Endothelial cell of umbilical vein (primary cell): ENCODE measurements around the gene B3GAT2. TPM values are rescaled to one million over a fixed set of nuclear protein-coding genes. Genes with fewer than 3 reads are reported as not detected.

Experiments
- BruUV-seq: library from RNA; stranded (reverse); fragments of 400-500 nt; replicated peaks from 2 replicates; lab custom pipeline; 2021; lab: Mats Ljungman, UMichigan
- CTCF ChIA-PET: fragments of 300-600, 350-600 bp; sonication (Branson Sonifier 250); formaldehyde crosslinking; loops from one replicate; lab custom pipeline; 2021; ENCODE audit warnings: antibody characterized with exemption, inconsistent platforms; lab: Charles Lee
- POLR2A ChIA-PET: fragments of 300-600, 350-600 bp; sonication (Branson Sonifier 250); formaldehyde crosslinking; loops from one replicate; lab custom pipeline; 2021; ENCODE audit warnings: antibody characterized with exemption, inconsistent platforms; lab: Charles Lee
- DNase-seq: peaks from one replicate; pipeline ENCODE4 v3.0.0-alpha.2; 2011; ENCODE audit warnings: low read depth, low spot score
- FAIRE-seq: peaks from 2 replicates; lab custom pipeline; 2011; peaks lifted over from hg19 to GRCh38; lab: Jason Lieb, UNC
- H2AFZ ChIP-seq: 2 replicates; pipeline ENCODE4 v1.6.0; 2012; ENCODE audit warnings: low read depth, low read length, control low read depth, inconsistent platforms
- H3K27ac ChIP-seq: 2 replicates; pipeline ENCODE4 v1.5.1; 2011; ENCODE audit warnings: low read depth, mild to moderate bottlenecking, control low read depth, low read length, moderate library complexity; ENCODE audit not compliant: insufficient read depth
- H3K27me3 ChIP-seq, 2 experiments: 2 replicates each; pipeline versions ENCODE4 v1.6.0 to v1.6.1; 2011; ENCODE audit warnings: low read length in 2 of 2, mixed read lengths in 1 of 2; ENCODE audit not compliant: control insufficient read depth in 2 of 2, insufficient read depth in 2 of 2
- H3K36me3 ChIP-seq, 2 experiments: 2 replicates in 1 of 2; 3 replicates in 1 of 2; pipeline ENCODE4 v1.5.1; 2011; ENCODE audit warnings: low read length in 2 of 2, mild to moderate bottlenecking in 1 of 2, moderate library complexity in 1 of 2; ENCODE audit not compliant: control insufficient read depth in 2 of 2, insufficient read depth in 2 of 2; ENCODE audit errors: extremely low read depth in 1 of 2
- H3K4me1 ChIP-seq: 3 replicates; pipeline ENCODE4 v1.5.1; 2011; ENCODE audit warnings: mild to moderate bottlenecking, low read length; ENCODE audit not compliant: control insufficient read depth, insufficient read depth; ENCODE audit errors: extremely low read depth
- H3K4me2 ChIP-seq: 2 replicates; pipeline ENCODE4 v1.6.1; 2011; ENCODE audit warnings: low read length, control low read depth, mixed read lengths; ENCODE audit not compliant: insufficient read depth
- H3K4me3 ChIP-seq, 3 experiments: fragments of 200-600 bp in 1 of 3; sonication (generic), shearing (Covaris generic) in 1 of 3; replicated peaks in 1 of 3; 2 replicates each; pipeline ENCODE4 v1.5.1; 2011 to 2016; ENCODE audit warnings: control low read depth in 3 of 3, low read length in 3 of 3, mild to moderate bottlenecking in 2 of 3, inconsistent platforms in 1 of 3, low read depth in 1 of 3, moderate library complexity in 1 of 3; ENCODE audit not compliant: insufficient read depth in 1 of 3
- H3K79me2 ChIP-seq: 2 replicates; pipeline ENCODE4 v1.6.0; 2012; ENCODE audit warnings: low read length, inconsistent platforms; ENCODE audit not compliant: control insufficient read depth, insufficient read depth
- H3K9ac ChIP-seq: replicated peaks from 2 replicates; pipeline ENCODE3; 2011; ENCODE audit warnings: low read length, control low read depth; ENCODE audit not compliant: insufficient read depth; ENCODE audit errors: extremely low read depth
- H3K9me1 ChIP-seq: replicated peaks from 3 replicates; pipeline ENCODE4 v1.6.0; 2011; ENCODE audit warnings: mild to moderate bottlenecking, low read length; ENCODE audit not compliant: control insufficient read depth, insufficient read depth; ENCODE audit errors: extremely low read depth
- H3K9me3 ChIP-seq: replicated peaks from 2 replicates; pipeline ENCODE4 v1.5.1; 2012; ENCODE audit warnings: low read length, inconsistent platforms; ENCODE audit not compliant: control insufficient read depth, insufficient read depth
- H4K20me1 ChIP-seq: replicated peaks from 2 replicates; pipeline ENCODE3; 2011; ENCODE audit warnings: mild to moderate bottlenecking, low read length; ENCODE audit not compliant: control insufficient read depth, insufficient read depth; ENCODE audit errors: extremely low read depth
- EZH2 ChIP-seq: IDR thresholded peaks from 2 replicates; pipeline ENCODE4 v1.6.1; 2012; ENCODE audit warnings: borderline replicate concordance, low read depth, mild to moderate bottlenecking, moderate library complexity, low read length, inconsistent platforms; ENCODE audit not compliant: severe bottlenecking
- FOS ChIP-seq: IDR thresholded peaks from 2 replicates; pipeline ENCODE4 v1.6.1; 2011; ENCODE audit warnings: mild to moderate bottlenecking, low read length, moderate library complexity, borderline replicate concordance; ENCODE audit not compliant: insufficient read depth
- GATA2 ChIP-seq: IDR thresholded peaks from 2 replicates; pipeline ENCODE4 v1.7.0; 2011; ENCODE audit warnings: low read depth, mild to moderate bottlenecking, moderate library complexity, mixed read lengths, low read length; ENCODE audit not compliant: insufficient read length, insufficient read depth
- JUN ChIP-seq: IDR thresholded peaks from 2 replicates; pipeline ENCODE4 v1.6.1; 2011; ENCODE audit warnings: borderline replicate concordance, low read depth; ENCODE audit not compliant: insufficient read length, insufficient read depth
- MAX ChIP-seq: IDR thresholded peaks from 2 replicates; pipeline ENCODE4 v1.6.1; 2011; ENCODE audit not compliant: insufficient read depth, insufficient read length
- MYC ChIP-seq: IDR thresholded peaks from one replicate; pipeline ENCODE4 v1.6.1; 2011; ENCODE audit warnings: mild to moderate bottlenecking, low read depth, low read length
- POLR2A ChIP-seq: IDR thresholded peaks from 2 replicates; pipeline ENCODE4 v1.6.1; 2012; ENCODE audit warnings: low read depth, mild to moderate bottlenecking, control low read depth, low read length
- POLR2AphosphoS5 ChIP-seq: IDR thresholded peaks from 2 replicates; pipeline ENCODE4 v1.6.1; 2012; ENCODE audit warnings: low read depth, mild to moderate bottlenecking, control low read depth, low read length, moderate library complexity; ENCODE audit not compliant: insufficient read depth
- dilution Hi-C: fragments of 300-500 bp; cut with MboI; formaldehyde crosslinking; loops from one replicate; pipeline ENCODE4 v1.15.0; 2019; ENCODE audit warnings: low sequenced_read_pairs; ENCODE audit not compliant: extremely low pct_ligation_motif_present
- intact Hi-C: fragments of 100-400 bp; cut with micrococcal nuclease; formaldehyde crosslinking; loops from one replicate; pipeline ENCODE4 v1.10.0; 2022
- polyA plus RNA-seq, 4 experiments: library from polyadenylated mRNA; depleted of rRNA in 3 of 4; stranded (reverse) in 3 of 4; unstranded in 1 of 4; fragments of >200 nt; gene quantifications; 2 replicates each; pipeline versions ENCODE4 v1.2.1 to v1.2.3, GENCODE V29; 2011 to 2012; ENCODE audit warnings: missing spikeins in 1 of 4
- total RNA-seq: library from RNA; stranded (reverse); gene quantifications from 2 replicates; pipeline ENCODE4 v1.2.3, GENCODE V29; 2021
- TF ChIP-seq, protein P1 (sequence below), 2 donors: IDR thresholded peaks; 1 replicate in 1 of 2; 2 replicates in 1 of 2; pipeline ENCODE4 v1.5.1; 2011; ENCODE audit warnings: low read length in 2 of 2, mild to moderate bottlenecking in 2 of 2, moderate library complexity in 2 of 2, control low read depth in 1 of 2, inconsistent platforms in 1 of 2, low read depth in 1 of 2; ENCODE audit not compliant: insufficient read depth in 1 of 2; ENCODE audit errors: extremely low read depth in 1 of 2

Gene B3GAT2
- total and polyA plus RNA-seq, 2 donors (not counting 3 experiments of a cell fraction or from before 2014, with no cell fraction given) = not detected

DNA sequence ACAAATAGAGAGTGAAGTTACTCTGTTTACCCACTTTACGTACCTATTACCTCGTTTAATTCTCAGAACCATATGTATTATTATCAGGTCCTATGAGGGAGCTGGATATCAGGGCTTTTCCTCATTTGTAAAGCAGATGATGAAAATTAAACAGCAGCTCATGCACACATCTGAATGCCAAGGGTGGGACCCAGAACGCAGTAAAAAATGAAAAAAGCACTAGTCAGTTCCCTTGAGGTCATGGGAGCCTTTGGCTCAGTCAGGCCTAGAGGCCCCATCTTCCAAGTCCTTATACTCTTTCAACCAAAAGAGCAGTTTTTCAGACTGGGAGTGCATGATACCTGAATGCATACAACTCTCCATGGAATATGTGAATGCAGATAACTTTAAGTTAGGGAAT is 23.0 kb downstream of the B3GAT2 start:
- Histone ChIP-seq H3K79me2 (no peaks in the 10 kb centered on the region), H3K36me3 (no peaks in the 10 kb centered on the region), H3K4me2 (no peak overlapping the region), H3K4me3 (no peak overlapping the region), H3K27me3 (no peaks in the 10 kb centered on the region), H2AFZ (no peak overlapping the region), H3K27ac (no peak overlapping the region), H3K9ac (no peak overlapping the region), H3K4me1 (no peaks in the 10 kb centered on the region), H3K9me1 (no peaks in the 10 kb centered on the region), H3K9me3 (no peaks in the 10 kb centered on the region), H4K20me1 (no peaks in the 10 kb centered on the region)
- ChIA-PET CTCF (interaction anchor here (1.5 kb wide), 1 partner anchor 22 kb away, joined by 4 read pairs; no protein-coding TSS in a partner anchor), POLR2A (no interaction called here)
- dilution Hi-C loops (no loop called here), intact Hi-C loops (no loop called here)
- FAIRE-seq (no peak), DNase-seq (no peak)
- TF ChIP-seq MYC = no peak
- TF ChIP-seq MAX = no peak
- no peak for TF ChIP-seq POLR2AphosphoS5
- TF ChIP-seq FOS = no peak
- TF ChIP-seq POLR2A = no peak
- TF ChIP-seq JUN = no peak
- no peak for TF ChIP-seq EZH2
- TF ChIP-seq, protein P1, sequence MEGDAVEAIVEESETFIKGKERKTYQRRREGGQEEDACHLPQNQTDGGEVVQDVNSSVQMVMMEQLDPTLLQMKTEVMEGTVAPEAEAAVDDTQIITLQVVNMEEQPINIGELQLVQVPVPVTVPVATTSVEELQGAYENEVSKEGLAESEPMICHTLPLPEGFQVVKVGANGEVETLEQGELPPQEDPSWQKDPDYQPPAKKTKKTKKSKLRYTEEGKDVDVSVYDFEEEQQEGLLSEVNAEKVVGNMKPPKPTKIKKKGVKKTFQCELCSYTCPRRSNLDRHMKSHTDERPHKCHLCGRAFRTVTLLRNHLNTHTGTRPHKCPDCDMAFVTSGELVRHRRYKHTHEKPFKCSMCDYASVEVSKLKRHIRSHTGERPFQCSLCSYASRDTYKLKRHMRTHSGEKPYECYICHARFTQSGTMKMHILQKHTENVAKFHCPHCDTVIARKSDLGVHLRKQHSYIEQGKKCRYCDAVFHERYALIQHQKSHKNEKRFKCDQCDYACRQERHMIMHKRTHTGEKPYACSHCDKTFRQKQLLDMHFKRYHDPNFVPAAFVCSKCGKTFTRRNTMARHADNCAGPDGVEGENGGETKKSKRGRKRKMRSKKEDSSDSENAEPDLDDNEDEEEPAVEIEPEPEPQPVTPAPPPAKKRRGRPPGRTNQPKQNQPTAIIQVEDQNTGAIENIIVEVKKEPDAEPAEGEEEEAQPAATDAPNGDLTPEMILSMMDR (IDR thresholded peaks at IDR 0.05; ENCODE audit: extremely low read depth in 1 of 2, insufficient read depth in 1 of 2, low read depth in 1 of 2, low read length in 2 of 2) = no peak
- TF ChIP-seq GATA2 = no peak
- BruUV-seq = no TSS peak
